ENCODE data around the gene TEK. TPM values are rescaled to one million over a fixed set of nuclear protein-coding genes. Genes with fewer than 3 reads are reported as not detected.

TEK gene
- total and polyA plus RNA-seq, 2 experiments from 2014 or later = 5.0 to 10.2 TPM

- no peaks in the 10 kb centered on the region for H3K36me3 ChIP-seq (ENCODE audit: low read depth)
- no peak for DNase-seq
- no peak overlapping the region for H2AFZ ChIP-seq
- peaks cover 18% of the 10 kb centered on the region for H3K4me1 ChIP-seq (ENCODE audit: insufficient read depth)
- no peaks in the 10 kb centered on the region for H4K20me1 ChIP-seq (ENCODE audit: insufficient read depth)
- no peaks in the 10 kb centered on the region for H3K9me3 ChIP-seq (ENCODE audit: low read depth)
- H3K4me3 ChIP-seq = no peak overlapping the region
- no peak overlapping the region for H3K4me2 ChIP-seq (ENCODE audit: unreplicated experiment)
- no peak overlapping the region for H3K9ac ChIP-seq
- in situ Hi-C loops (cut with MboI) = no loop called here
- no peaks in the 10 kb centered on the region for H3K27me3 ChIP-seq (replicated peaks; ENCODE audit: insufficient read depth)
- WGBS, 2 experiments (ENCODE audit: low coverage in 1 of 2, low lambda C conversion rate in 2 of 2, missing lambda C conversion rate in 2 of 2) = 96 to 97% methylated on average over 3 of the region's 3 CpGs
- H3K79me2 ChIP-seq (ENCODE audit: insufficient read depth) = no peaks in the 10 kb centered on the region
- H3K9me2 ChIP-seq (ENCODE audit: insufficient read depth) = no peaks in the 10 kb centered on the region
- H3K27ac ChIP-seq = no peak overlapping the region
- peaks cover 17% of the 10 kb centered on the region for H3F3A ChIP-seq (ENCODE audit: insufficient read depth)
- TF ChIP-seq EZH2 (IDR thresholded peaks at IDR 0.05; ENCODE audit: insufficient read depth, poor library complexity, severe bottlenecking) (no peak), EZH2phosphoT487 (IDR thresholded peaks at IDR 0.05; ENCODE audit: insufficient read depth, low read depth) (no peak)
These were observed 87.4 kb downstream of the TEK start for GRCh38 chr9:27196383-27196782.

DNA sequence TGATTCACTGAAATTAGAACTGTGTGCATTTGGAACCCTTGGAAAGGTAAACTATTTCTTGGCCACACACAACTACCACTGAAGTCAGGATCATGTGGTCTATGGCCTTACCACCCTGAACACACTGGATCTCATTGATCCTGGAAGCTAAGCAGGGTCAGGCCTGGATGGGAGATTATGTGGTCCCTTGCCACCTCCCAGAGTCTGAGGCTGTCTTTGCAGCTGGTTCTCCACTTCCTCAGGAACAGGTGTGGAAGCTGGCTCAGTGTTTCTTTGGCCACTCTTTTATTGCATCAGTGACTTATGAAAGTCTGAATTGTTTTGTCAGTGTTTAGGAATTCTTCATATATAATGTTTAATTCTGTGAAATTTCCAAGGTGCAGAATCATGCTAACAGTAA is 89.2 kb downstream of the TEK start:
- H3F3A ChIP-seq (ENCODE audit: insufficient read depth) = peaks cover 17% of the 10 kb centered on the region
- no peaks in the 10 kb centered on the region for H3K9me2 ChIP-seq (ENCODE audit: insufficient read depth)
- H3K9me3 ChIP-seq (ENCODE audit: low read depth) = no peaks in the 10 kb centered on the region
- no peaks in the 10 kb centered on the region for H3K27me3 ChIP-seq (replicated peaks; ENCODE audit: insufficient read depth)
- in situ Hi-C loops (cut with MboI) = no loop called here
- H3K4me1 ChIP-seq (ENCODE audit: insufficient read depth) = peaks cover 18% of the 10 kb centered on the region
- no peak overlapping the region for H3K9ac ChIP-seq
- no peak for DNase-seq
- no peaks in the 10 kb centered on the region for H3K36me3 ChIP-seq (ENCODE audit: low read depth)
- H4K20me1 ChIP-seq (ENCODE audit: insufficient read depth) = no peaks in the 10 kb centered on the region
- no peak overlapping the region for H3K27ac ChIP-seq
- H3K4me3 ChIP-seq = no peak overlapping the region
- H2AFZ ChIP-seq = no peak overlapping the region
- no peak overlapping the region for H3K4me2 ChIP-seq (ENCODE audit: unreplicated experiment)
- TF ChIP-seq EZH2 (IDR thresholded peaks at IDR 0.05; ENCODE audit: insufficient read depth, poor library complexity, severe bottlenecking) (no peak), EZH2phosphoT487 (IDR thresholded peaks at IDR 0.05; ENCODE audit: insufficient read depth, low read depth) (no peak)
- H3K79me2 ChIP-seq (ENCODE audit: insufficient read depth) = no peaks in the 10 kb centered on the region

- Histone ChIP-seq H2AFZ (no peak overlapping the region), H3K4me3 (no peak overlapping the region), H3K27ac (no peak overlapping the region), H3K9me3 (ENCODE audit: low read depth) (no peaks in the 10 kb centered on the region), H3F3A (ENCODE audit: insufficient read depth) (no peaks in the 10 kb centered on the region), H3K4me1 (ENCODE audit: insufficient read depth) (peaks cover 14% of the 10 kb centered on the region), H3K79me2 (ENCODE audit: insufficient read depth) (no peaks in the 10 kb centered on the region), H4K20me1 (ENCODE audit: insufficient read depth) (no peaks in the 10 kb centered on the region), H3K4me2 (ENCODE audit: unreplicated experiment) (no peak overlapping the region), H3K27me3 (replicated peaks; ENCODE audit: insufficient read depth) (no peaks in the 10 kb centered on the region), H3K9ac (no peak overlapping the region), H3K36me3 (ENCODE audit: low read depth) (no peaks in the 10 kb centered on the region), H3K9me2 (ENCODE audit: insufficient read depth) (no peaks in the 10 kb centered on the region)
- in situ Hi-C loops (cut with MboI) = no loop called here
- 94 to 97% methylated on average over 2 of the region's 2 CpGs for WGBS, 2 experiments (ENCODE audit: low coverage in 1 of 2, low lambda C conversion rate in 2 of 2, missing lambda C conversion rate in 2 of 2)
- DNase-seq = no peak
- TF ChIP-seq EZH2 (IDR thresholded peaks at IDR 0.05; ENCODE audit: insufficient read depth, poor library complexity, severe bottlenecking) (no peak), EZH2phosphoT487 (IDR thresholded peaks at IDR 0.05; ENCODE audit: insufficient read depth, low read depth) (no peak)
These were observed 93.0 kb downstream of the TEK start for GRCh38 chr9:27202056-27202455.

- no peak overlapping the region for H3K4me3 ChIP-seq
- H4K20me1 ChIP-seq (ENCODE audit: insufficient read depth) = no peaks in the 10 kb centered on the region
- DNase-seq = no peak
- H3K79me2 ChIP-seq (ENCODE audit: insufficient read depth) = no peaks in the 10 kb centered on the region
- peaks cover 14% of the 10 kb centered on the region for H3K4me1 ChIP-seq (ENCODE audit: insufficient read depth)
- H3K36me3 ChIP-seq (ENCODE audit: low read depth) = no peaks in the 10 kb centered on the region
- in situ Hi-C loops (cut with MboI) = no loop called here
- H3K9ac ChIP-seq = no peak overlapping the region
- no peak overlapping the region for H3K27ac ChIP-seq
- no peaks in the 10 kb centered on the region for H3K27me3 ChIP-seq (replicated peaks; ENCODE audit: insufficient read depth)
- H3K9me2 ChIP-seq (ENCODE audit: insufficient read depth) = no peaks in the 10 kb centered on the region
- no peak for TF ChIP-seq EZH2phosphoT487 (IDR thresholded peaks at IDR 0.05; ENCODE audit: insufficient read depth, low read depth)
- TF ChIP-seq EZH2 (IDR thresholded peaks at IDR 0.05; ENCODE audit: insufficient read depth, poor library complexity, severe bottlenecking) = no peak
- no peak overlapping the region for H2AFZ ChIP-seq
- H3K9me3 ChIP-seq (ENCODE audit: low read depth) = no peaks in the 10 kb centered on the region
- no peaks in the 10 kb centered on the region for H3F3A ChIP-seq (ENCODE audit: insufficient read depth)
- no peak overlapping the region for H3K4me2 ChIP-seq (ENCODE audit: unreplicated experiment)
- WGBS, 2 experiments (ENCODE audit: low coverage in 1 of 2, low lambda C conversion rate in 2 of 2, missing lambda C conversion rate in 2 of 2) = 85 to 86% methylated on average over 3 of the region's 3 CpGs
These were observed 94.8 kb downstream of the TEK start for GRCh38 chr9:27203783-27204182.

DNA sequence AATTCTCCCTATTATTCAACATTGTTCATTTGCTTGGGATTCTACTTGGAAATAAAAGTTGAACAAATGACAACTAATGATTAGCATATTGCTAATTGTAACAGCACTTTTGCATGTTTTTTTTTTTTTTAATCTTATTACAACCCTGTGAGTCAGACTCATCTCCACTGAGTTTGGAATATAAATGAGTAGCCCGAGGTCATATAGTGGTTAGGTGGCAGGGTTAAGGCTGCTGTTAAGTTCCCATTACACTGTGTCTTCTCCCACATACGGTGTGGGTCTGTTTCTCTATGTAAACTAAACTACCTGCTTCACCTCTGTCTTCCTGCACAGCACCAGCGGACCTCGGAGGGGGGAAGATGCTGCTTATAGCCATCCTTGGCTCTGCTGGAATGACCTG is 95.6 kb downstream of the TEK start:
- Histone ChIP-seq H3K4me1 (ENCODE audit: insufficient read depth) (peaks cover 14% of the 10 kb centered on the region), H3K4me2 (ENCODE audit: unreplicated experiment) (peak overlapping the region; percentile 9), H3K27ac (no peak overlapping the region), H3K27me3 (replicated peaks; ENCODE audit: insufficient read depth) (no peaks in the 10 kb centered on the region), H2AFZ (no peak overlapping the region), H3K9ac (no peak overlapping the region), H3F3A (ENCODE audit: insufficient read depth) (no peaks in the 10 kb centered on the region), H3K4me3 (no peak overlapping the region), H3K9me2 (ENCODE audit: insufficient read depth) (no peaks in the 10 kb centered on the region), H4K20me1 (ENCODE audit: insufficient read depth) (no peaks in the 10 kb centered on the region), H3K79me2 (ENCODE audit: insufficient read depth) (no peaks in the 10 kb centered on the region), H3K36me3 (ENCODE audit: low read depth) (no peaks in the 10 kb centered on the region), H3K9me3 (ENCODE audit: low read depth) (no peaks in the 10 kb centered on the region)
- in situ Hi-C loops (cut with MboI) = no loop called here
- DNase-seq = peak; percentile 62
- WGBS, 2 experiments (ENCODE audit: low coverage in 1 of 2, low lambda C conversion rate in 2 of 2, missing lambda C conversion rate in 2 of 2) = 73% methylated on average over 4 of the region's 4 CpGs
- TF ChIP-seq EZH2 (IDR thresholded peaks at IDR 0.05; ENCODE audit: insufficient read depth, poor library complexity, severe bottlenecking) = no peak
- no peak for TF ChIP-seq EZH2phosphoT487 (IDR thresholded peaks at IDR 0.05; ENCODE audit: insufficient read depth, low read depth)

Data from GM23248 (cell line).